Body of pancreas (tissue), 4 donors: ENCODE results near the gene SERPINB7.

Source experiments
- CTCF ChIP-seq, 7 experiments: fragments of 450-650 bp in 4 of 7; fragments of 200-600 bp in 3 of 7; sonication (generic) in 3 of 7; IDR thresholded peaks; one replicate each; pipeline ENCODE4 v1.5.1; 2016 to 2019; ENCODE audit warnings: antibody characterized with exemption in 7 of 7
- POLR2A ChIP-seq, 3 donors: fragments of 450-650 bp; IDR thresholded peaks; one replicate each; pipeline ENCODE4 v1.6.1; 2016; ENCODE audit warnings: antibody characterized with exemption in 3 of 3, mild to moderate bottlenecking in 2 of 3

GRCh38 chr18:63773551-63773950, 1.7 kb upstream of the SERPINB7 start:
- TF ChIP-seq CTCF (IDR thresholded peaks at IDR 0.05): no peak
- no peak for TF ChIP-seq POLR2A (IDR thresholded peaks at IDR 0.05)
